Lower leg skin (tissue), 3 donors: ENCODE data around the gene MMP24.

Experiments used
- CTCF ChIP-seq, 3 donors: fragments of 450-650 bp; IDR thresholded peaks; one replicate each; pipeline ENCODE4 v1.5.1; 2016; ENCODE audit warnings: antibody characterized with exemption in 3 of 3, mild to moderate bottlenecking in 3 of 3, moderate library complexity in 2 of 3
- POLR2A ChIP-seq, 2 donors: fragments of 450-650 bp; IDR thresholded peaks; one replicate each; pipeline ENCODE4 v1.6.1; 2016 to 2017; ENCODE audit warnings: antibody characterized with exemption in 2 of 2, mild to moderate bottlenecking in 1 of 2, moderate library complexity in 1 of 2

- TF ChIP-seq CTCF (IDR thresholded peaks at IDR 0.05), result no peak
- TF ChIP-seq POLR2A (IDR thresholded peaks at IDR 0.05), result no peak
Observed at GRCh38 chr20:35325401-35325800, 98.9 kb downstream of the MMP24 start.
